B cell (primary cell): Measurements from ENCODE around the gene STXBP5L. TPM values are rescaled to one million over a fixed set of nuclear protein-coding genes. Genes with fewer than 3 reads are reported as not detected.

ENCODE experiments used
- ATAC-seq: fragments of 200-7000 bp; cut with Tn5 transposase; one replicate; pipeline ENCODE4 v1.10.0; 2021; ENCODE audit warnings: low read depth, mild to moderate bottlenecking, moderate number of reproducible peaks, moderate library complexity
- CTCF ChIA-PET: fragments of 350-600 bp; sonication (Branson Sonifier 250); formaldehyde crosslinking; loops from one replicate; lab custom pipeline; 2021; ENCODE audit warnings: antibody characterized with exemption, inconsistent platforms; lab: Charles Lee
- POLR2A ChIA-PET: fragments of 350-600 bp; sonication (Branson Sonifier 250); formaldehyde crosslinking; loops from one replicate; lab custom pipeline; 2021; ENCODE audit warnings: antibody characterized with exemption; lab: Charles Lee
- DNase-seq: peaks from one replicate; pipeline ENCODE4 v3.0.0; 2013
- H2AFZ ChIP-seq: 2 replicates; pipeline ENCODE4 v1.6.1; 2012; ENCODE audit warnings: mild to moderate bottlenecking, low read depth, low read length; ENCODE audit not compliant: insufficient read depth, poor library complexity, severe bottlenecking
- H3K27ac ChIP-seq, 2 donors: 1 replicate in 1 of 2; 2 replicates in 1 of 2; pipeline ENCODE4 v1.5.1; 2012 to 2013; ENCODE audit warnings: low read length in 2 of 2, mild to moderate bottlenecking in 2 of 2, moderate library complexity in 1 of 2
- H3K27me3 ChIP-seq, 4 experiments: fragments of 200-600 bp in 1 of 4; sonication (generic) in 1 of 4; replicated peaks in 1 of 4; 1 replicate in 2 of 4; 2 replicates in 2 of 4; pipeline versions ENCODE4 v1.6.1 to v1.7.0; 2013 to 2016; ENCODE audit warnings: low read length in 3 of 4, mild to moderate bottlenecking in 2 of 4, mixed read lengths in 1 of 4, moderate library complexity in 1 of 4; ENCODE audit not compliant: insufficient read depth in 4 of 4, control insufficient read depth in 3 of 4; ENCODE audit errors: control extremely low read depth in 1 of 4
- H3K36me3 ChIP-seq, 2 experiments: replicated peaks in 1 of 2; 1 replicate in 1 of 2; 2 replicates in 1 of 2; pipeline versions ENCODE4 v1.6.1 to v1.7.1; 2013; ENCODE audit warnings: low read length in 1 of 2; ENCODE audit not compliant: insufficient read depth in 2 of 2, control insufficient read depth in 1 of 2; ENCODE audit errors: control extremely low read depth in 1 of 2, extremely low read depth in 1 of 2
- H3K4me1 ChIP-seq, 2 donors: fragments of 200-600 bp in 1 of 2; sonication (generic) in 1 of 2; 1 replicate in 1 of 2; 2 replicates in 1 of 2; pipeline versions ENCODE4 v1.5.1 to v1.6.1; 2013 to 2017; ENCODE audit warnings: low read length in 2 of 2; ENCODE audit not compliant: control insufficient read depth in 2 of 2, insufficient read depth in 2 of 2
- H3K4me2 ChIP-seq: replicated peaks from 2 replicates; pipeline ENCODE3; 2012; ENCODE audit warnings: mild to moderate bottlenecking, low read depth, low read length; ENCODE audit not compliant: poor library complexity, severe bottlenecking
- H3K4me3 ChIP-seq, 5 experiments: fragments of 200-600 bp in 1 of 5; sonication (generic) in 1 of 5; 1 replicate in 3 of 5; 2 replicates in 2 of 5; pipeline versions ENCODE4 v1.5.1 to v1.7.0; 2011 to 2016; ENCODE audit warnings: low read length in 4 of 5, mild to moderate bottlenecking in 4 of 5, low read depth in 2 of 5, control low read depth in 1 of 5, moderate library complexity in 1 of 5; ENCODE audit not compliant: insufficient read depth in 1 of 5; ENCODE audit errors: control extremely low read depth in 1 of 5, extremely low read depth in 1 of 5
- H3K79me2 ChIP-seq: fragments of 200-600 bp; sonication (generic); one replicate; pipeline ENCODE4 v1.6.0; 2016; ENCODE audit warnings: low read length; ENCODE audit not compliant: control insufficient read depth, insufficient read depth
- H3K9ac ChIP-seq: fragments of 200-600 bp; sonication (generic); 2 replicates; pipeline ENCODE4 v1.6.1; 2017; ENCODE audit warnings: mild to moderate bottlenecking, low read length, moderate library complexity
- H3K9me3 ChIP-seq, 3 donors: one replicate each; pipeline versions ENCODE4 v1.6.1 to v1.7.1; 2013; ENCODE audit warnings: low read length in 2 of 3; ENCODE audit not compliant: control insufficient read depth in 2 of 3, insufficient read depth in 1 of 3; ENCODE audit errors: control extremely low read depth in 1 of 3
- H4K20me1 ChIP-seq: 2 replicates; pipeline ENCODE4 v1.6.0; 2012; ENCODE audit warnings: mild to moderate bottlenecking, low read length; ENCODE audit not compliant: insufficient read depth, control insufficient read depth, poor library complexity, severe bottlenecking
- H3K27ac Mint-ChIP-seq: one replicate; pipeline ENCODE4 v1.8.0; 2021; ENCODE audit warnings: mixed read lengths
- H3K27me3 Mint-ChIP-seq: one replicate; pipeline ENCODE4 v1.8.0; 2021; ENCODE audit warnings: mixed read lengths
- H3K4me1 Mint-ChIP-seq: one replicate; pipeline ENCODE4 v1.8.0; 2021; ENCODE audit warnings: mixed read lengths
- H3K4me3 Mint-ChIP-seq: one replicate; pipeline ENCODE4 v1.8.0; 2021; ENCODE audit warnings: mixed read lengths
- H3K9me3 Mint-ChIP-seq: one replicate; pipeline ENCODE4 v1.8.0; 2022; ENCODE audit warnings: mixed read lengths; ENCODE audit not compliant: insufficient read depth
- CTCF ChIP-seq: fragments of 200-600 bp; IDR thresholded peaks from one replicate; pipeline ENCODE4 v1.8.0; 2022; ENCODE audit warnings: antibody characterized with exemption, mild to moderate bottlenecking
- EZH2 ChIP-seq: IDR thresholded peaks from 2 replicates; pipeline ENCODE4 v1.6.1; 2012; ENCODE audit warnings: borderline replicate concordance, low read depth, mild to moderate bottlenecking, moderate library complexity, low read length; ENCODE audit not compliant: insufficient read depth, poor library complexity, severe bottlenecking
- WGBS: methylation state at CpG from one replicate; pipeline ENCODE4 v1.1.5; 2013; ENCODE audit warnings: missing lambda C conversion rate; ENCODE audit not compliant: insufficient coverage; 5-methylcytosine and 5-hydroxymethylcytosine counted together
- intact Hi-C: fragments of 100-400 bp; cut with micrococcal nuclease; formaldehyde crosslinking; loops from one replicate; pipeline ENCODE4 v1.10.0; 2022
- polyA plus RNA-seq: library from polyadenylated mRNA; depleted of rRNA; stranded (reverse); fragments of >200 nt; gene quantifications from 2 replicates; pipeline ENCODE4 v1.2.3, GENCODE V29; 2012
- total RNA-seq, 2 donors: library from RNA; stranded (reverse); fragments of 120-200 nt in 1 of 2; gene quantifications; 1 replicate in 1 of 2; 2 replicates in 1 of 2; pipeline versions ENCODE4 v1.2.3 to v1.2.4, GENCODE V29; 2013 to 2022

STXBP5L gene
- total and polyA plus RNA-seq, 2 donors (not counting 1 experiment from before 2014, with no cell fraction given), result not detected

- peak overlapping the region in 3 of 5 experiments; percentile 0 to 51 (median 25) for H3K4me3 ChIP-seq
- no peak overlapping the region for H3K27ac Mint-ChIP-seq
- peak overlapping the region; percentile 51 for H3K9ac ChIP-seq
- no peaks in the 10 kb centered on the region for H4K20me1 ChIP-seq
- CTCF ChIA-PET, result no interaction called here
- intact Hi-C loops, result no loop called here
- no peak overlapping the region for H2AFZ ChIP-seq
- H3K4me1 ChIP-seq, result peaks cover 17 to 24% of the 10 kb centered on the region in 2 donors
- no peaks in the 10 kb centered on the region for H3K36me3 ChIP-seq
- peak overlapping the region; percentile 68 for H3K4me3 Mint-ChIP-seq
- peaks cover 63% of the 10 kb centered on the region for H3K27me3 Mint-ChIP-seq
- H3K4me2 ChIP-seq, result peak overlapping the region; percentile 75
- WGBS, result 5% methylated on average over 11 of the region's 26 CpGs
- peaks cover 16% of the 10 kb centered on the region for H3K4me1 Mint-ChIP-seq
- H3K79me2 ChIP-seq, result no peaks in the 10 kb centered on the region
- ATAC-seq, result no peak
- POLR2A ChIA-PET, result no interaction called here
- no peaks in the 10 kb centered on the region for H3K9me3 Mint-ChIP-seq
- DNase-seq, result peak; percentile 14
- TF ChIP-seq EZH2 (no peak), CTCF (no peak)
- H3K27ac ChIP-seq, result no peak overlapping the region
- H3K9me3 ChIP-seq, result peaks cover 0 to 9% (median 1%) of the 10 kb centered on the region in 3 donors
- peaks cover 0 to 37% (median 24%) of the 10 kb centered on the region in 4 experiments for H3K27me3 ChIP-seq
These were observed 993 bp downstream of the STXBP5L start for GRCh38 chr3:120908795-120909601.

GRCh38 chr3:120909602-120909878 is 1.5 kb downstream of the STXBP5L start:
- no peaks in the 10 kb centered on the region for H3K36me3 ChIP-seq
- TF ChIP-seq EZH2, result no peak
- no peak for TF ChIP-seq CTCF
- no peak for ATAC-seq
- intact Hi-C loops, result no loop called here
- peaks cover 0 to 36% (median 22%) of the 10 kb centered on the region in 4 experiments for H3K27me3 ChIP-seq
- H3K27ac ChIP-seq, result no peak overlapping the region
- ChIA-PET POLR2A (no interaction called here), CTCF (no interaction called here)
- H3K4me3 ChIP-seq, result no peak overlapping the region
- Mint-ChIP-seq H3K9me3 (no peaks in the 10 kb centered on the region), H3K27me3 (peaks cover 66% of the 10 kb centered on the region), H3K27ac (no peak overlapping the region), H3K4me1 (peaks cover 16% of the 10 kb centered on the region), H3K4me3 (peak overlapping the region; percentile 45)
- no peaks in the 10 kb centered on the region for H4K20me1 ChIP-seq
- H3K9me3 ChIP-seq, result peaks cover 0 to 9% (median 1%) of the 10 kb centered on the region in 3 donors
- no peak overlapping the region for H2AFZ ChIP-seq
- peak overlapping the region; percentile 75 for H3K4me2 ChIP-seq
- peaks cover 17 to 24% of the 10 kb centered on the region in 2 donors for H3K4me1 ChIP-seq
- no peak for DNase-seq
- no peaks in the 10 kb centered on the region for H3K79me2 ChIP-seq
- peak overlapping the region; percentile 10 for H3K9ac ChIP-seq
- no CpG with 5 or more reads among the region's 4 CpGs for WGBS
